IMR-90 (cell line): ENCODE results near the gene OSGEP. TPM values are rescaled to one million over a fixed set of nuclear protein-coding genes. Genes with fewer than 3 reads are reported as not detected.
A peak's percentile ranks its signal among the peaks of the same experiment; 100 is the strongest.

Experiments used
- ATAC-seq: fragments of 200-7000 bp; cut with Tn5 transposase; 2 replicates; pipeline ENCODE4 v1.9.1; 2020; ENCODE audit warnings: low read depth, mild to moderate bottlenecking, moderate library complexity
- BruUV-seq: library from RNA; stranded (reverse); fragments of 400-500 nt; replicated peaks from 2 replicates; lab custom pipeline; 2021; lab: Mats Ljungman, UMichigan
- CTCF ChIA-PET: fragments of 300-600 bp; formaldehyde crosslinking; extraction: SDS; loops from one replicate; lab custom pipeline; 2021; ENCODE audit warnings: antibody characterized with exemption; lab: Yijun Ruan, JAX
- POLR2A ChIA-PET: fragments of 300-600 bp; sonication (Branson Sonifier 250); formaldehyde crosslinking; loops from one replicate; lab custom pipeline; 2022; ENCODE audit warnings: antibody characterized with exemption; ENCODE audit not compliant: unreplicated experiment; lab: Charles Lee
- DNase-seq: peaks from one replicate; pipeline ENCODE4 v3.0.0; 2013
- H2AFZ ChIP-seq: replicated peaks from 2 replicates; pipeline ENCODE3; 2013; ENCODE audit warnings: low read length, mild to moderate bottlenecking; ENCODE audit not compliant: poor library complexity
- H2AK5ac ChIP-seq: 2 replicates; pipeline ENCODE4 v1.6.1; 2013; ENCODE audit warnings: low read depth, low read length, inconsistent platforms
- H2AK9ac ChIP-seq: replicated peaks from 2 replicates; pipeline ENCODE3; 2013; ENCODE audit warnings: mild to moderate bottlenecking, low read depth, low read length, moderate library complexity; ENCODE audit not compliant: poor library complexity
- H2BK120ac ChIP-seq: 2 replicates; pipeline ENCODE4 v1.6.1; 2013; ENCODE audit warnings: low read depth, low read length, inconsistent platforms
- H2BK15ac ChIP-seq: 3 replicates; pipeline ENCODE4 v1.6.1; 2013; ENCODE audit warnings: low read depth, low read length, inconsistent platforms
- H2BK20ac ChIP-seq: 2 replicates; pipeline ENCODE4 v1.6.1; 2013; ENCODE audit warnings: low read depth, mild to moderate bottlenecking, inconsistent platforms, low read length, moderate library complexity
- H2BK5ac ChIP-seq: 2 replicates; pipeline ENCODE4 v1.6.1; 2013; ENCODE audit warnings: mild to moderate bottlenecking, low read depth, low read length, inconsistent platforms; ENCODE audit not compliant: poor library complexity, severe bottlenecking
- H3K14ac ChIP-seq: replicated peaks from 2 replicates; pipeline ENCODE4 v1.6.1; 2013; ENCODE audit warnings: low read depth, low read length, inconsistent platforms
- H3K18ac ChIP-seq: 2 replicates; pipeline ENCODE4 v1.6.1; 2013; ENCODE audit warnings: low read depth, low read length, control low read depth
- H3K23ac ChIP-seq: 2 replicates; pipeline ENCODE4 v1.6.1; 2013; ENCODE audit warnings: low read depth, low read length, inconsistent platforms
- H3K27ac ChIP-seq: 2 replicates; pipeline ENCODE4 v1.5.1; 2013; ENCODE audit warnings: mild to moderate bottlenecking, control low read depth, low read length; ENCODE audit not compliant: insufficient read depth
- H3K27me3 ChIP-seq: 2 replicates; pipeline ENCODE4 v1.6.1; 2013; ENCODE audit warnings: low read length; ENCODE audit not compliant: control insufficient read depth, insufficient read depth
- H3K36me3 ChIP-seq: 2 replicates; pipeline ENCODE4 v1.6.1; 2013; ENCODE audit warnings: low read length, mixed read lengths; ENCODE audit not compliant: control insufficient read depth, insufficient read depth
- H3K4ac ChIP-seq: 2 replicates; pipeline ENCODE4 v1.6.1; 2013; ENCODE audit warnings: low read depth, low read length, inconsistent platforms
- H3K4me1 ChIP-seq: 2 replicates; pipeline ENCODE4 v1.6.1; 2013; ENCODE audit warnings: low read length, mixed read lengths; ENCODE audit not compliant: control insufficient read depth, insufficient read depth
- H3K4me2 ChIP-seq: 2 replicates; pipeline ENCODE4 v1.6.1; 2013; ENCODE audit warnings: low read depth, mild to moderate bottlenecking, control low read depth, low read length, moderate library complexity
- H3K4me3 ChIP-seq: 2 replicates; pipeline ENCODE4 v1.5.1; 2013; ENCODE audit warnings: low read depth, mild to moderate bottlenecking, control low read depth, low read length, moderate library complexity; ENCODE audit not compliant: insufficient read depth
- H3K56ac ChIP-seq: 2 replicates; pipeline ENCODE4 v1.6.1; 2013; ENCODE audit warnings: low read length, inconsistent platforms; ENCODE audit not compliant: insufficient read depth; ENCODE audit errors: extremely low read depth
- H3K79me1 ChIP-seq, 2 experiments: 2 replicates each; pipeline ENCODE4 v1.6.1; 2013; ENCODE audit warnings: low read length in 2 of 2, inconsistent platforms in 1 of 2, low read depth in 1 of 2
- H3K9ac ChIP-seq: 2 replicates; pipeline ENCODE4 v1.6.1; 2013; ENCODE audit warnings: low read depth, low read length, control low read depth
- H3K9me1 ChIP-seq: 2 replicates; pipeline ENCODE4 v1.6.1; 2013; ENCODE audit warnings: low read length, inconsistent platforms; ENCODE audit not compliant: insufficient read depth
- H3K9me3 ChIP-seq: 2 replicates; pipeline ENCODE4 v1.6.1; 2013; ENCODE audit warnings: low read length; ENCODE audit not compliant: control insufficient read depth, insufficient read depth
- H4K20me1 ChIP-seq: 2 replicates; pipeline ENCODE4 v1.6.1; 2013; ENCODE audit warnings: low read length, inconsistent platforms; ENCODE audit not compliant: insufficient read depth
- H4K5ac ChIP-seq: 2 replicates; pipeline ENCODE4 v1.6.1; 2013; ENCODE audit warnings: mild to moderate bottlenecking, low read depth, low read length, control low read depth
- H4K8ac ChIP-seq, 2 experiments: 2 replicates each; pipeline ENCODE4 v1.6.1; 2013; ENCODE audit warnings: low read depth in 2 of 2, low read length in 2 of 2, control low read depth in 1 of 2, inconsistent platforms in 1 of 2
- H4K91ac ChIP-seq: 2 replicates; pipeline ENCODE4 v1.6.1; 2013; ENCODE audit warnings: low read depth, low read length, inconsistent platforms; ENCODE audit not compliant: insufficient read depth
- BHLHE40 ChIP-seq: fragments of 150-350 bp; IDR thresholded peaks from 2 replicates; pipeline ENCODE4 v1.6.1; 2016; ENCODE audit warnings: mild to moderate bottlenecking, low read depth, low read length
- CEBPB ChIP-seq: IDR thresholded peaks from 2 replicates; pipeline ENCODE4 v1.6.1; 2012; ENCODE audit warnings: low read depth, low read length, improper control_type of control experiment
- CHD1 ChIP-seq: IDR thresholded peaks from 2 replicates; pipeline ENCODE4 v1.6.1; 2012; ENCODE audit warnings: low read depth, low read length, improper control_type of control experiment
- FOS ChIP-seq: fragments of 150-350 bp; IDR thresholded peaks from 2 replicates; pipeline ENCODE4 v1.6.1; 2016; ENCODE audit warnings: low read depth, low read length
- MAFK ChIP-seq: IDR thresholded peaks from 2 replicates; pipeline ENCODE4 v1.6.1; 2012; ENCODE audit warnings: low read depth, low read length, improper control_type of control experiment
- MAZ ChIP-seq: IDR thresholded peaks from 2 replicates; pipeline ENCODE4 v1.6.1; 2012; ENCODE audit warnings: low read depth, mild to moderate bottlenecking, low read length, improper control_type of control experiment, moderate library complexity, borderline replicate concordance
- MXI1 ChIP-seq: IDR thresholded peaks from 2 replicates; pipeline ENCODE4 v1.6.1; 2012; ENCODE audit warnings: low read depth, mild to moderate bottlenecking, low read length, moderate library complexity, borderline replicate concordance
- NFE2L2 ChIP-seq: fragments of 150-350 bp; IDR thresholded peaks from 2 replicates; pipeline ENCODE4 v1.6.1; 2016; ENCODE audit warnings: low read depth, mild to moderate bottlenecking, low read length
- POLR2A ChIP-seq: IDR thresholded peaks from 2 replicates; pipeline ENCODE4 v1.6.1; 2012; ENCODE audit warnings: mild to moderate bottlenecking, low read depth, low read length
- RAD21 ChIP-seq: IDR thresholded peaks from 2 replicates; pipeline ENCODE4 v1.6.1; 2012; ENCODE audit warnings: low read length, improper control_type of control experiment
- RCOR1 ChIP-seq: IDR thresholded peaks from 2 replicates; pipeline ENCODE4 v1.6.1; 2012; ENCODE audit warnings: mild to moderate bottlenecking, low read length, improper control_type of control experiment; ENCODE audit not compliant: insufficient replicate concordance
- RFX5 ChIP-seq: IDR thresholded peaks from 2 replicates; pipeline ENCODE4 v1.8.0; 2012; ENCODE audit warnings: low read depth, mild to moderate bottlenecking, low read length, moderate library complexity
- SMC3 ChIP-seq: fragments of 150-350 bp; IDR thresholded peaks from 2 replicates; pipeline ENCODE4 v1.6.1; 2016; ENCODE audit warnings: low read depth, mild to moderate bottlenecking, antibody characterized with exemption, low read length, moderate library complexity
- USF2 ChIP-seq: fragments of 150-350 bp; IDR thresholded peaks from 2 replicates; pipeline ENCODE4 v1.6.1; 2017; ENCODE audit warnings: mild to moderate bottlenecking, antibody characterized with exemption, low read length, low read depth
- WGBS, 2 experiments: methylation state at CpG; one replicate each; pipeline versions ENCODE4 v1.1.5 to v1.1.7; 2013; ENCODE audit warnings: missing lambda C conversion rate in 2 of 2; ENCODE audit not compliant: insufficient read length in 1 of 2; ENCODE audit errors: extremely low coverage in 2 of 2; 5-methylcytosine and 5-hydroxymethylcytosine counted together
- dilution Hi-C: fragments of 300-500 bp; cut with HindIII; formaldehyde crosslinking; loops from one replicate; pipeline ENCODE4 v1.14.3; 2018; ENCODE audit warnings: low sequenced_read_pairs; ENCODE audit not compliant: unreplicated experiment
- in situ Hi-C: fragments of 300-500 bp; cut with MboI; formaldehyde crosslinking; loops from 3 replicates; pipeline ENCODE4 v1.14.3; 2019; ENCODE audit warnings: low sequenced_read_pairs, inconsistent platforms, mixed read lengths
- intact Hi-C: fragments of 100-400 bp; cut with micrococcal nuclease; formaldehyde crosslinking; loops from 2 replicates; pipeline ENCODE4 v1.10.0; 2022
- polyA plus RNA-seq, 3 experiments: library from polyadenylated mRNA; depleted of rRNA; stranded (reverse); fragments of >200 nt; gene quantifications; 2 replicates each; pipeline ENCODE4 v1.2.3, GENCODE V29; 2012; ENCODE audit warnings: low replicate concordance in 1 of 3
- total RNA-seq: library from RNA; depleted of rRNA; stranded (reverse); fragments of >200 nt; gene quantifications from 2 replicates; pipeline ENCODE4 v1.2.3, GENCODE V29; 2012
- TF ChIP-seq, protein P1 (sequence below): conservative IDR thresholded peaks from 2 replicates; pipeline ENCODE4 v1.5.1; 2012; ENCODE audit warnings: mild to moderate bottlenecking, low read depth, low read length, improper control_type of control experiment
- TF ChIP-seq, protein P2 (sequence below): fragments of 150-350 bp; IDR thresholded peaks from 2 replicates; pipeline ENCODE4 v1.6.1; 2016; ENCODE audit warnings: low read depth, mild to moderate bottlenecking, low read length, moderate library complexity, borderline replicate concordance

The OSGEP gene
- total and polyA plus RNA-seq, 2 of the 4 experiments (the other 2 are of a cell fraction): 24.7 to 32.4 TPM

- H3K4ac ChIP-seq: 0 out of 2 replicates have a peak overlapping the region, but pooled peaks have one; percentile 72
- no peak for DNase-seq
- ATAC-seq: no peak
- H4K91ac ChIP-seq: no peak overlapping the region
- no peak overlapping the region for H2BK120ac ChIP-seq
- peaks cover 7% of the 10 kb centered on the region for H3K9me1 ChIP-seq
- no peak overlapping the region; the same call in 1 of the 2 replicates for H3K27ac ChIP-seq
- no CpG with 5 or more reads among the region's 2 CpGs for WGBS, 2 experiments
- H4K20me1 ChIP-seq: no peaks in the 10 kb centered on the region
- ChIA-PET POLR2A (no interaction called here), CTCF (no interaction called here)
- dilution Hi-C loops (no loop called here), in situ Hi-C loops (loop anchor here (25.0 kb wide), 1 partner anchor 617 kb away; the partner anchor contains the start of gene ZNF219), intact Hi-C loops (no loop called here)
- no peak overlapping the region for H2BK20ac ChIP-seq
- H3K4me1 ChIP-seq: peaks cover 4% of the 10 kb centered on the region; the same call in 1 of the 2 replicates
- H3K14ac ChIP-seq: no peak overlapping the region
- H2BK5ac ChIP-seq: no peak overlapping the region
- H3K9me3 ChIP-seq: no peaks in the 10 kb centered on the region
- no peak overlapping the region; the same call in 1 of the 2 replicates for H3K56ac ChIP-seq
- no peak overlapping the region for H2BK15ac ChIP-seq
- H3K79me1 ChIP-seq: peaks cover 15 to 17% of the 10 kb centered on the region in 2 experiments
- no peaks in the 10 kb centered on the region for H3K27me3 ChIP-seq
- no peak overlapping the region for H2AK9ac ChIP-seq
- H3K18ac ChIP-seq: no peak overlapping the region
- H3K4me2 ChIP-seq: peak overlapping the region; percentile 95
- peak overlapping the region; percentile 75; the same call in 1 of the 2 replicates for H3K9ac ChIP-seq
- H4K5ac ChIP-seq: no peak overlapping the region
- H3K23ac ChIP-seq: peak overlapping the region; percentile 73
- no peak overlapping the region; the same call in 1 of the 2 replicates for H2AK5ac ChIP-seq
- H4K8ac ChIP-seq: peak overlapping the region; percentile 53 to 73; a peak in 3 of 4 replicates
- H3K36me3 ChIP-seq: peaks cover 5% of the 10 kb centered on the region
- TF ChIP-seq, protein P1, sequence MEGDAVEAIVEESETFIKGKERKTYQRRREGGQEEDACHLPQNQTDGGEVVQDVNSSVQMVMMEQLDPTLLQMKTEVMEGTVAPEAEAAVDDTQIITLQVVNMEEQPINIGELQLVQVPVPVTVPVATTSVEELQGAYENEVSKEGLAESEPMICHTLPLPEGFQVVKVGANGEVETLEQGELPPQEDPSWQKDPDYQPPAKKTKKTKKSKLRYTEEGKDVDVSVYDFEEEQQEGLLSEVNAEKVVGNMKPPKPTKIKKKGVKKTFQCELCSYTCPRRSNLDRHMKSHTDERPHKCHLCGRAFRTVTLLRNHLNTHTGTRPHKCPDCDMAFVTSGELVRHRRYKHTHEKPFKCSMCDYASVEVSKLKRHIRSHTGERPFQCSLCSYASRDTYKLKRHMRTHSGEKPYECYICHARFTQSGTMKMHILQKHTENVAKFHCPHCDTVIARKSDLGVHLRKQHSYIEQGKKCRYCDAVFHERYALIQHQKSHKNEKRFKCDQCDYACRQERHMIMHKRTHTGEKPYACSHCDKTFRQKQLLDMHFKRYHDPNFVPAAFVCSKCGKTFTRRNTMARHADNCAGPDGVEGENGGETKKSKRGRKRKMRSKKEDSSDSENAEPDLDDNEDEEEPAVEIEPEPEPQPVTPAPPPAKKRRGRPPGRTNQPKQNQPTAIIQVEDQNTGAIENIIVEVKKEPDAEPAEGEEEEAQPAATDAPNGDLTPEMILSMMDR: no peak
- no peak for TF ChIP-seq CHD1
- no peak for TF ChIP-seq MXI1
- no peak for TF ChIP-seq RFX5
- TF ChIP-seq CEBPB: no peak
- TF ChIP-seq RCOR1: no peak
- TF ChIP-seq SMC3: no peak
- no peak for TF ChIP-seq MAZ
- TF ChIP-seq, protein P2, sequence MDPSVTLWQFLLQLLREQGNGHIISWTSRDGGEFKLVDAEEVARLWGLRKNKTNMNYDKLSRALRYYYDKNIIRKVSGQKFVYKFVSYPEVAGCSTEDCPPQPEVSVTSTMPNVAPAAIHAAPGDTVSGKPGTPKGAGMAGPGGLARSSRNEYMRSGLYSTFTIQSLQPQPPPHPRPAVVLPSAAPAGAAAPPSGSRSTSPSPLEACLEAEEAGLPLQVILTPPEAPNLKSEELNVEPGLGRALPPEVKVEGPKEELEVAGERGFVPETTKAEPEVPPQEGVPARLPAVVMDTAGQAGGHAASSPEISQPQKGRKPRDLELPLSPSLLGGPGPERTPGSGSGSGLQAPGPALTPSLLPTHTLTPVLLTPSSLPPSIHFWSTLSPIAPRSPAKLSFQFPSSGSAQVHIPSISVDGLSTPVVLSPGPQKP: no peak
- TF ChIP-seq FOS: no peak
- no peak for TF ChIP-seq BHLHE40
- no peak for TF ChIP-seq USF2
- no peak for TF ChIP-seq POLR2A
- TF ChIP-seq NFE2L2: no peak
- TF ChIP-seq MAFK: no peak
- TF ChIP-seq RAD21: no peak
- no TSS peak for BruUV-seq
- H2AFZ ChIP-seq: peak overlapping the region; percentile 88
- peak overlapping the region; percentile 88; the same call in 1 of the 2 replicates for H3K4me3 ChIP-seq
Observed at GRCh38 chr14:20470603-20470901, 15.9 kb upstream of the OSGEP start.
